ENCODE results near the gene CDKN3. TPM values are rescaled to one million over a fixed set of nuclear protein-coding genes. Genes with fewer than 3 reads are reported as not detected.
"Not testable (repeated sequence)": the region's sequence is repeated elsewhere in the genome, so short reads cannot be mapped to it uniquely, and the experiment has no call there.

CDKN3 gene
- total RNA-seq, 1 donor from 2014 or later, result 1.5 TPM

DNA sequence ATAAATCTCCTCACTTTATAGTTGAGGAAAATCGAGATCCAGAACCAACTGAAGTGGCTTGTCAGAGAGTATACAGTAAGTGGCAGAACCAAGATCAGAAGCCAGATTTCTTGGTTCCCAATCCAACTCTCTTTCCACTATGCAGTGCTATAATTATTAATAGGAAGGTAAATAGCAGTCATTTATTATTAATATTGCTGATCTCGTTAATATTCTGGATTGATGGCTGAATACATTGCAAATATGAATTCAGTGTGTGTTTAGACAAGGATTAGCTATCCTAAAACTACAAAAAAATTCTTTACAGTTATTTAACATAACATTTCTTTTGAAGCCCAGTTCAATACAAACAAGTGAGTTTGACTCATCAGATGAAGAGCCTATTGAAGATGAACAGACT is 2.8 kb downstream of the CDKN3 start:
- Histone ChIP-seq H3K4me1 (peaks cover 6% of the 10 kb centered on the region), H3K4me3 (no peak overlapping the region), H3K9me3 (no peaks in the 10 kb centered on the region), H3K27me3 (no peaks in the 10 kb centered on the region), H3K27ac (no peak overlapping the region), H3K36me3 (no peaks in the 10 kb centered on the region)
- no peak for ATAC-seq
- TF ChIP-seq, protein P1, sequence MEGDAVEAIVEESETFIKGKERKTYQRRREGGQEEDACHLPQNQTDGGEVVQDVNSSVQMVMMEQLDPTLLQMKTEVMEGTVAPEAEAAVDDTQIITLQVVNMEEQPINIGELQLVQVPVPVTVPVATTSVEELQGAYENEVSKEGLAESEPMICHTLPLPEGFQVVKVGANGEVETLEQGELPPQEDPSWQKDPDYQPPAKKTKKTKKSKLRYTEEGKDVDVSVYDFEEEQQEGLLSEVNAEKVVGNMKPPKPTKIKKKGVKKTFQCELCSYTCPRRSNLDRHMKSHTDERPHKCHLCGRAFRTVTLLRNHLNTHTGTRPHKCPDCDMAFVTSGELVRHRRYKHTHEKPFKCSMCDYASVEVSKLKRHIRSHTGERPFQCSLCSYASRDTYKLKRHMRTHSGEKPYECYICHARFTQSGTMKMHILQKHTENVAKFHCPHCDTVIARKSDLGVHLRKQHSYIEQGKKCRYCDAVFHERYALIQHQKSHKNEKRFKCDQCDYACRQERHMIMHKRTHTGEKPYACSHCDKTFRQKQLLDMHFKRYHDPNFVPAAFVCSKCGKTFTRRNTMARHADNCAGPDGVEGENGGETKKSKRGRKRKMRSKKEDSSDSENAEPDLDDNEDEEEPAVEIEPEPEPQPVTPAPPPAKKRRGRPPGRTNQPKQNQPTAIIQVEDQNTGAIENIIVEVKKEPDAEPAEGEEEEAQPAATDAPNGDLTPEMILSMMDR (IDR thresholded peaks at IDR 0.05), result no peak
- intact Hi-C loops (cut with DNase I), result no loop called here
- no peak for DNase-seq

DNA sequence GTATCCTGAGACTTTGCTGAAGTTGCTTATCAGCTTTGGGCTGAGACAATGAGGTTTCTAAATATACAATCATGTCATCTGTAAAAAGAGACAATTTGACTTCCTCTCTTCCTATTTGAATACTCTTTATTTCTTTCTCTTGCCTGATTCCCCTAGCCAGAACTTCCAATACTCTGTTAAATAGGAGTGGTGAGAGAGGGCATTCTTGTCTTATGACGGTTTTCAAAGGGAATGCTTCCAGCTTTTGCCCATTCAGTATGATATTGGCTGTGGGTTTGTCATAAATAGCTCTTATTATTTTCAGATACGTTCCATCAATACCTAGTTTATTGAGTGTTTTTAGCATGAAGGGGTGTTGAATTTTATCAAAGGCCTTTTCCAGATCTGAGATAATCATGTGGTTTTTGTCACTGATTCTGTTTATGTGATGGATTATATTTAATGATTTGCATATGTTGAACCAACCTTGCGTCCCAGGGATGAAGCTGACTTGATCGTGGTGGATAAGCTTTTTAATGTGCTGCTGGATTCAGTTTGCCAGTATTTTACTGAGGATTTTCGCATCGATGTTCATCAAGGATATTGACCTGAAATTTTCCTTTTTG is 6.7 kb downstream of the CDKN3 start:
- H3K4me1 ChIP-seq; H3K4me3 ChIP-seq; H3K27ac ChIP-seq; DNase-seq; H3K36me3 ChIP-seq; ATAC-seq; H3K27me3 ChIP-seq; H3K9me3 ChIP-seq; intact Hi-C loops (cut with DNase I): not testable (repeated sequence)

DNA sequence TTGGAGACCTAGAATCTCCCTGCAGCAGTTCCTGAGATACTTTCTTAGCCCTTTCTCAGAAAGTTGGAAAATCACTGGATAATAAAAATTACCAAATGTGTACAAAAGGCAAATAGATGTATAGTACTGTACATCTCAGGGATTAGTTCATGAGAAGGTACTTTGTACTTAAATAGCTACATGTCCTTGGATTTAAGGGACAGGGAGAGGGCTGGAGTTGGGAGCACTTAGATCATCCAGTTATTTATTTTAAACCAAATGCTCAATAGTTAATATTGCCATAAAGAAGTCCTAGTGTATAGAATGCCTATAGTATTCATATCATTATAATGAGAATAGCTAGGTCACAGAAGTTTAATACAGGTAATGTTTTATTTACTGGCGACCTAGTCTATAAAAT is 13.4 kb downstream of the CDKN3 start:
- ATAC-seq, result no peak
- H3K27ac ChIP-seq, result no peak overlapping the region
- intact Hi-C loops (cut with DNase I), result no loop called here
- H3K27me3 ChIP-seq, result no peaks in the 10 kb centered on the region
- no peaks in the 10 kb centered on the region for H3K9me3 ChIP-seq
- no peak overlapping the region for H3K4me3 ChIP-seq
- H3K36me3 ChIP-seq, result no peaks in the 10 kb centered on the region
- no peak for DNase-seq
- TF ChIP-seq, protein P1 (IDR thresholded peaks at IDR 0.05), result no peak
- H3K4me1 ChIP-seq, result no peaks in the 10 kb centered on the region

DNA sequence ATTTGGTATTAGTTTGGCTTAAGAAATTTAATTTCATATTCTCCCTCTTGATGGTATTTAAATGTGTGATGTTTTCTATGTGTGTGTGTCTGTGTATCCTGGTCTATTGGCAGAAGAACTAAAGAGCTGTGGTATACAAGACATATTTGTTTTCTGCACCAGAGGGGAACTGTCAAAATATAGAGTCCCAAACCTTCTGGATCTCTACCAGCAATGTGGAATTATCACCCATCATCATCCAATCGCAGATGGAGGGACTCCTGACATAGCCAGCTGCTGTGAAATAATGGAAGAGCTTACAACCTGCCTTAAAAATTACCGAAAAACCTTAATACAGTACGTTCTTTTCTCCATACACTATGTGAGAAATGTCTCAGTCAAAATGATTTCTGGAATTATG is 14.6 kb downstream of the CDKN3 start:
- intact Hi-C loops (cut with DNase I), result no loop called here
- Histone ChIP-seq H3K4me3 (no peak overlapping the region), H3K36me3 (no peaks in the 10 kb centered on the region), H3K27me3 (no peaks in the 10 kb centered on the region), H3K9me3 (no peaks in the 10 kb centered on the region), H3K4me1 (no peaks in the 10 kb centered on the region), H3K27ac (no peak overlapping the region)
- no peak for ATAC-seq
- TF ChIP-seq, protein P1 (IDR thresholded peaks at IDR 0.05), result no peak
- DNase-seq, result no peak

DNA sequence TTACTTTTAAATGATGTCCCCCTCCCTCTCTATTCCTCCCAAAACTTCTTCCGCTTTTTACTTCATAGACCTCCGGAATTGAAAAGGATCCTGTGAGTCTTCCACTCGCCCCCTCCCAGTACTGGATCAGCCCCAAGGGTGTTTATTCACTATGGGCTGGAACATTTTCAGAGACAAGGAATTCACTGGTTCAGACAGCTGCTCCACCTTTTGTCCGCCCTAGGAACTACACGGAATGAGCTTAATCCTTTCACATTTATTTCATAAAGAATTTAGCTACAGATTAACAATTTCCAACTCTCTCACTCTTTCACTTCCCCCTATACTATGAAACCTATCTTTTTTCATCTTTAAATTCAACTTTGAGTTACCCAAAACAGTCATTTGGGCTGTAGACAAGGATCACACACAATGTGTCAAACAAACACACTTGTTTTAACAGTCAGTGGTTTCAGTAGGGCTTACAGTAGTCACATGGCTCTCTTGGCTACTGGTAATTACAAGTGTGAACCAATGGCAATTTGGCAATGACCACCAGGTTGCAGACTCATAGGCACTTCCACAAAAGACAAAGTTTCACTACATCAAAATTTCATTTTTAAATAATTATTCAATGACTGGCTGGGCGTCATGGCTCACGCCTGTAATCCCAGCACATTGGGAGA is 23.8 kb downstream of the CDKN3 start:
- Histone ChIP-seq H3K4me3 (no peak overlapping the region), H3K36me3 (peaks cover 2% of the 10 kb centered on the region), H3K27ac (no peak overlapping the region), H3K27me3 (no peaks in the 10 kb centered on the region), H3K4me1 (no peaks in the 10 kb centered on the region), H3K9me3 (no peaks in the 10 kb centered on the region)
- intact Hi-C loops (cut with DNase I), result no loop called here
- DNase-seq (no peak), ATAC-seq (peak; percentile 68)
- TF ChIP-seq, protein P1 (IDR thresholded peaks at IDR 0.05), result peak; percentile 58

DNA sequence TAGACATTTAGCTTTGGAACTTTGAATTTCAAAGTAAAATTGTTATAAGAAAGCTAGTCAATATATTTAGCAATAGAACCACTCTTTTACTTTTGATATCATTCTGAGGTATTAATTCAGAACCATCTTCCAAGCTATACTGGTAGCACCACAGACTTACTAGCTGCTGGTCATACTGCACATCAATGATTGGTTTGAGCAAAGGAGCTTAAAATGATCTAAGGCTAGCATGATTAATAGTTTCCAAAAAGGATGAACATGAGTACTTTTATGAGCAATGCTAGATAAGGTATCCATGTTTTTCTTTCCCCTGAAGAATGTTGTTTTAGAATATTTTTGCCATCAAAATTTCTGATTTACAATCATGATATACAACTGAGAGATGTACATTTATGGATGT is 27.2 kb downstream of the CDKN3 start:
- Histone ChIP-seq H3K36me3 (peaks cover 35% of the 10 kb centered on the region), H3K4me1 (no peaks in the 10 kb centered on the region), H3K27ac (no peak overlapping the region), H3K4me3 (no peak overlapping the region), H3K9me3 (no peaks in the 10 kb centered on the region), H3K27me3 (no peaks in the 10 kb centered on the region)
- TF ChIP-seq, protein P1 (IDR thresholded peaks at IDR 0.05), result no peak
- intact Hi-C loops (cut with DNase I), result no loop called here
- ATAC-seq (no peak), DNase-seq (no peak)
